ENCODE results near the gene SZT2. TPM values are rescaled to one million over a fixed set of nuclear protein-coding genes. Genes with fewer than 3 reads are reported as not detected.

Gene SZT2
- total RNA-seq, 1 experiment from 2014 or later, result 22.2 TPM

GRCh38 chr1:43354471-43354870 is 35.2 kb upstream of the SZT2 start:
- DNase-seq (no peak), ATAC-seq (no peak)
- Histone ChIP-seq H3K9ac (ENCODE audit: low read length) (no peak overlapping the region), H3K4me2 (ENCODE audit: low read length) (no peak overlapping the region), H3F3A (ENCODE audit: low read length, unreplicated experiment) (no peaks in the 10 kb centered on the region), H3K27ac (ENCODE audit: low read length) (no peak overlapping the region), H3K4me3 (ENCODE audit: low read length) (no peak overlapping the region), H2AFZ (ENCODE audit: low read length) (no peak overlapping the region), H4K20me1 (ENCODE audit: low read length) (no peaks in the 10 kb centered on the region), H3K79me2 (ENCODE audit: low read length) (peaks cover 15% of the 10 kb centered on the region), H3K4me1 (ENCODE audit: insufficient read depth, low read length) (peaks cover 14% of the 10 kb centered on the region), H3K36me3 (ENCODE audit: low read depth, low read length) (peaks cover 1% of the 10 kb centered on the region; the same call in 1 of the 2 replicates), H3K27me3 (ENCODE audit: low read length) (no peaks in the 10 kb centered on the region), H3K9me2 (replicated peaks; ENCODE audit: low read length) (no peaks in the 10 kb centered on the region), H3K9me3 (ENCODE audit: low read length) (no peaks in the 10 kb centered on the region)
- BruUV-seq (replicated peaks), result no TSS peak
- ChIA-PET CTCF (no interaction called here), POLR2A (ENCODE audit: unreplicated experiment) (no interaction called here)
- intact Hi-C loops (cut with micrococcal nuclease), result no loop called here
- TF ChIP-seq EZH2 (IDR thresholded peaks at IDR 0.05; ENCODE audit: low read length, unreplicated experiment) (no peak), EZH2phosphoT487 (IDR thresholded peaks at IDR 0.05; ENCODE audit: borderline replicate concordance, low read length) (no peak)
- TF ChIP-seq, protein P1, sequence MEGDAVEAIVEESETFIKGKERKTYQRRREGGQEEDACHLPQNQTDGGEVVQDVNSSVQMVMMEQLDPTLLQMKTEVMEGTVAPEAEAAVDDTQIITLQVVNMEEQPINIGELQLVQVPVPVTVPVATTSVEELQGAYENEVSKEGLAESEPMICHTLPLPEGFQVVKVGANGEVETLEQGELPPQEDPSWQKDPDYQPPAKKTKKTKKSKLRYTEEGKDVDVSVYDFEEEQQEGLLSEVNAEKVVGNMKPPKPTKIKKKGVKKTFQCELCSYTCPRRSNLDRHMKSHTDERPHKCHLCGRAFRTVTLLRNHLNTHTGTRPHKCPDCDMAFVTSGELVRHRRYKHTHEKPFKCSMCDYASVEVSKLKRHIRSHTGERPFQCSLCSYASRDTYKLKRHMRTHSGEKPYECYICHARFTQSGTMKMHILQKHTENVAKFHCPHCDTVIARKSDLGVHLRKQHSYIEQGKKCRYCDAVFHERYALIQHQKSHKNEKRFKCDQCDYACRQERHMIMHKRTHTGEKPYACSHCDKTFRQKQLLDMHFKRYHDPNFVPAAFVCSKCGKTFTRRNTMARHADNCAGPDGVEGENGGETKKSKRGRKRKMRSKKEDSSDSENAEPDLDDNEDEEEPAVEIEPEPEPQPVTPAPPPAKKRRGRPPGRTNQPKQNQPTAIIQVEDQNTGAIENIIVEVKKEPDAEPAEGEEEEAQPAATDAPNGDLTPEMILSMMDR (conservative IDR thresholded peaks at IDR 0.05; ENCODE audit: low read depth, low read length), result no peak

DNA sequence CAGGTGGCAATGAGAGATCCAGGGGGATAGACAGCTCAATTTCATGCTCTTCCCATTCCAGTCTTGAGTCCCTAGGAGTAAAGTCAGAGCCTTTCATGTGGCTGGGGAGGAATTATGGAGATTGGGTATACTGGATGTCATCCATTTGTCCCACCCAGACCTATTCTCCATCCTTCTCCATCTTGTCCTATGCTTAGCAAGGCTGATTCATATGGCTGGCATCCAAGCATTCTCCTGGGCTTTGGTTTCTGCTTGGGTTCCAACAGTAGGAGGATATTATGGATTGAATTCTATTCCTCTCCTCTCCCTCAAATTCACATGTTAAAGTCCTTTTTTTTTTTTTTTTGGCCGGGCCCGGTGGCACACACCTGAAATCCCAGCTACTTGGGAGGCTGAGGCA is 34.8 kb upstream of the SZT2 start:
- Histone ChIP-seq H3K4me3 (ENCODE audit: low read length) (no peak overlapping the region), H3K79me2 (ENCODE audit: low read length) (peaks cover 20% of the 10 kb centered on the region), H3K4me1 (ENCODE audit: insufficient read depth, low read length) (peaks cover 9% of the 10 kb centered on the region), H3F3A (ENCODE audit: low read length, unreplicated experiment) (no peaks in the 10 kb centered on the region), H3K27ac (ENCODE audit: low read length) (no peak overlapping the region), H3K4me2 (ENCODE audit: low read length) (no peak overlapping the region), H4K20me1 (ENCODE audit: low read length) (no peaks in the 10 kb centered on the region), H2AFZ (ENCODE audit: low read length) (no peak overlapping the region), H3K9me3 (ENCODE audit: low read length) (no peaks in the 10 kb centered on the region), H3K9me2 (replicated peaks; ENCODE audit: low read length) (no peaks in the 10 kb centered on the region), H3K9ac (ENCODE audit: low read length) (no peak overlapping the region), H3K27me3 (ENCODE audit: low read length) (no peaks in the 10 kb centered on the region), H3K36me3 (ENCODE audit: low read depth, low read length) (peaks cover 6% of the 10 kb centered on the region)
- ATAC-seq (no peak), DNase-seq (peak; percentile 20)
- BruUV-seq (replicated peaks), result no TSS peak
- POLR2A ChIA-PET (ENCODE audit: unreplicated experiment), result no interaction called here
- no peak for TF ChIP-seq EZH2 (IDR thresholded peaks at IDR 0.05; ENCODE audit: low read length, unreplicated experiment)
- TF ChIP-seq, protein P1 (conservative IDR thresholded peaks at IDR 0.05; ENCODE audit: low read depth, low read length), result no peak
- no peak for TF ChIP-seq EZH2phosphoT487 (IDR thresholded peaks at IDR 0.05; ENCODE audit: borderline replicate concordance, low read length)
- intact Hi-C loops (cut with micrococcal nuclease), result no loop called here
- CTCF ChIA-PET, result no interaction called here

- H3K4me1 ChIP-seq (ENCODE audit: insufficient read depth, low read length), result peaks cover 25% of the 10 kb centered on the region
- H3K36me3 ChIP-seq (ENCODE audit: low read depth, low read length), result peaks cover 29% of the 10 kb centered on the region
- no peak overlapping the region for H3K9ac ChIP-seq (ENCODE audit: low read length)
- peaks cover 43% of the 10 kb centered on the region for H3K79me2 ChIP-seq (ENCODE audit: low read length)
- no peak overlapping the region for H3K4me3 ChIP-seq (ENCODE audit: low read length)
- DNase-seq (no peak), ATAC-seq (no peak)
- H3K4me2 ChIP-seq (ENCODE audit: low read length), result peak overlapping the region; percentile 97; the same call in 1 of the 2 replicates
- intact Hi-C loops (cut with micrococcal nuclease), result no loop called here
- H2AFZ ChIP-seq (ENCODE audit: low read length), result no peak overlapping the region
- H3K27ac ChIP-seq (ENCODE audit: low read length), result no peak overlapping the region
- ChIA-PET CTCF (no interaction called here), POLR2A (ENCODE audit: unreplicated experiment) (no interaction called here)
- no peaks in the 10 kb centered on the region for H3K27me3 ChIP-seq (ENCODE audit: low read length)
- H3F3A ChIP-seq (ENCODE audit: low read length, unreplicated experiment), result peaks cover 7% of the 10 kb centered on the region
- BruUV-seq (replicated peaks), result no TSS peak
- H4K20me1 ChIP-seq (ENCODE audit: low read length), result peaks cover 13% of the 10 kb centered on the region
- TF ChIP-seq, protein P1 (conservative IDR thresholded peaks at IDR 0.05; ENCODE audit: low read depth, low read length), result no peak
- TF ChIP-seq EZH2 (IDR thresholded peaks at IDR 0.05; ENCODE audit: low read length, unreplicated experiment) (no peak), EZH2phosphoT487 (IDR thresholded peaks at IDR 0.05; ENCODE audit: borderline replicate concordance, low read length) (no peak)
- no peaks in the 10 kb centered on the region for H3K9me3 ChIP-seq (ENCODE audit: low read length)
- no peaks in the 10 kb centered on the region for H3K9me2 ChIP-seq (replicated peaks; ENCODE audit: low read length)
Measured at GRCh38 chr1:43357251-43357650, 32.4 kb upstream of the SZT2 start.

All from PC-3 (cell line).